C4-2B (cell line): Measurements from ENCODE around the gene TEX261.

Source experiments
- ZFX ChIP-seq: fragments of 450-650 bp; IDR thresholded peaks from 2 replicates; pipeline ENCODE4 v1.6.1; 2017
- TF ChIP-seq, protein P1 (sequence below): fragments of 450-650 bp; conservative IDR thresholded peaks from 2 replicates; pipeline ENCODE4 v1.5.1; 2017; ENCODE audit warnings: mild to moderate bottlenecking

DNA sequence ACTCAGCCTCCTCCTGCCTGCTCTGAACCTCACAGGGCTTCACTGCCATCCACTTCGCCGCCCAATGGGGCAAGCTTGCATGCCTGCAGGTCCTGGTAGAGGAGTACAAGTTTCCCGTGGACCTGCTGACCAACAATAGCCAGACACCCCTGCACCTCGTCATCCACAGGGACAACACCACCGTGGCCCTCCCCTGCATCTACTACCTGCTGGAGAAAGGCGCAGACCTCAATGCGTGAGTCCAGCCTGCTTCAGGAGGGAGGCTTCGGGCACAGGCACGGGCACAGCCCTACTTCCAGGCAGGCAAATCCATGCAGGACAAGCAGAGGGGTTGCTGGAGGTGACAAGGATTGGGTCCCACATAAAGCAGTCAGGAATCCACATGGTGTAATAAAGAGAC lies 15.0 kb downstream of the TEX261 start:
- TF ChIP-seq, protein P1, sequence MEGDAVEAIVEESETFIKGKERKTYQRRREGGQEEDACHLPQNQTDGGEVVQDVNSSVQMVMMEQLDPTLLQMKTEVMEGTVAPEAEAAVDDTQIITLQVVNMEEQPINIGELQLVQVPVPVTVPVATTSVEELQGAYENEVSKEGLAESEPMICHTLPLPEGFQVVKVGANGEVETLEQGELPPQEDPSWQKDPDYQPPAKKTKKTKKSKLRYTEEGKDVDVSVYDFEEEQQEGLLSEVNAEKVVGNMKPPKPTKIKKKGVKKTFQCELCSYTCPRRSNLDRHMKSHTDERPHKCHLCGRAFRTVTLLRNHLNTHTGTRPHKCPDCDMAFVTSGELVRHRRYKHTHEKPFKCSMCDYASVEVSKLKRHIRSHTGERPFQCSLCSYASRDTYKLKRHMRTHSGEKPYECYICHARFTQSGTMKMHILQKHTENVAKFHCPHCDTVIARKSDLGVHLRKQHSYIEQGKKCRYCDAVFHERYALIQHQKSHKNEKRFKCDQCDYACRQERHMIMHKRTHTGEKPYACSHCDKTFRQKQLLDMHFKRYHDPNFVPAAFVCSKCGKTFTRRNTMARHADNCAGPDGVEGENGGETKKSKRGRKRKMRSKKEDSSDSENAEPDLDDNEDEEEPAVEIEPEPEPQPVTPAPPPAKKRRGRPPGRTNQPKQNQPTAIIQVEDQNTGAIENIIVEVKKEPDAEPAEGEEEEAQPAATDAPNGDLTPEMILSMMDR: no peak
- TF ChIP-seq ZFX: no peak
